Measurements from ENCODE around the gene TMEM233.

Gene TMEM233

GRCh38 chr12:119570771-119571170, 22.8 kb upstream of the TMEM233 start:
- no peak overlapping the region for H3K27ac ChIP-seq
- no peak for DNase-seq (ENCODE audit: low spot score)
- TF ChIP-seq CTCF (conservative IDR thresholded peaks at IDR 0.05; ENCODE audit: low read depth): no peak
- POLR2A ChIA-PET (ENCODE audit: low non-redundant PET): no interaction called here
- CTCF ChIA-PET: no interaction called here

- no peak for TF ChIP-seq CTCF (conservative IDR thresholded peaks at IDR 0.05; ENCODE audit: low read depth)
- DNase-seq (ENCODE audit: low spot score): no peak
- ChIA-PET CTCF (no interaction called here), POLR2A (ENCODE audit: low non-redundant PET) (no interaction called here)
- no peak overlapping the region for H3K27ac ChIP-seq
Observed at GRCh38 chr12:119573086-119573485, 20.5 kb upstream of the TMEM233 start.

- H3K27ac ChIP-seq: no peak overlapping the region
- CTCF ChIA-PET: no interaction called here
- POLR2A ChIA-PET (ENCODE audit: low non-redundant PET): no interaction called here
- DNase-seq (ENCODE audit: low spot score): no peak
- TF ChIP-seq CTCF (conservative IDR thresholded peaks at IDR 0.05; ENCODE audit: low read depth): no peak
Observed at GRCh38 chr12:119574255-119574654, 19.3 kb upstream of the TMEM233 start.

GRCh38 chr12:119576118-119576810, 17.3 kb upstream of the TMEM233 start:
- DNase-seq (ENCODE audit: low spot score): no peak
- H3K27ac ChIP-seq: no peak overlapping the region
- no peak for TF ChIP-seq CTCF (conservative IDR thresholded peaks at IDR 0.05; ENCODE audit: low read depth)
- ChIA-PET POLR2A (ENCODE audit: low non-redundant PET) (no interaction called here), CTCF (no interaction called here)

GRCh38 chr12:119576915-119577314, 16.7 kb upstream of the TMEM233 start:
- TF ChIP-seq CTCF (conservative IDR thresholded peaks at IDR 0.05; ENCODE audit: low read depth): no peak
- POLR2A ChIA-PET (ENCODE audit: low non-redundant PET): no interaction called here
- no peak for DNase-seq (ENCODE audit: low spot score)
- CTCF ChIA-PET: no interaction called here
- no peak overlapping the region for H3K27ac ChIP-seq

GRCh38 chr12:119578112-119578511, 15.5 kb upstream of the TMEM233 start:
- ChIA-PET CTCF (no interaction called here), POLR2A (ENCODE audit: low non-redundant PET) (no interaction called here)
- TF ChIP-seq CTCF (conservative IDR thresholded peaks at IDR 0.05; ENCODE audit: low read depth): no peak
- no peak for DNase-seq (ENCODE audit: low spot score)
- H3K27ac ChIP-seq: no peak overlapping the region

All from RWPE1 (cell line).